Measurements from ENCODE around the gene SLC34A3.

SLC34A3 gene

GRCh38 chr9:137202966-137203365 is 27.7 kb upstream of the SLC34A3 start:
- Histone ChIP-seq H3K4me3 (replicated peaks; ENCODE audit: low read depth, low read length) (no peak overlapping the region), H3K36me3 (ENCODE audit: control insufficient read depth, insufficient read depth, low read length) (peaks cover 2% of the 10 kb centered on the region; the same call in 1 of the 2 replicates), H3K27me3 (replicated peaks; ENCODE audit: control insufficient read depth, insufficient read depth, low read length) (no peaks in the 10 kb centered on the region)
- TF ChIP-seq, protein P1, sequence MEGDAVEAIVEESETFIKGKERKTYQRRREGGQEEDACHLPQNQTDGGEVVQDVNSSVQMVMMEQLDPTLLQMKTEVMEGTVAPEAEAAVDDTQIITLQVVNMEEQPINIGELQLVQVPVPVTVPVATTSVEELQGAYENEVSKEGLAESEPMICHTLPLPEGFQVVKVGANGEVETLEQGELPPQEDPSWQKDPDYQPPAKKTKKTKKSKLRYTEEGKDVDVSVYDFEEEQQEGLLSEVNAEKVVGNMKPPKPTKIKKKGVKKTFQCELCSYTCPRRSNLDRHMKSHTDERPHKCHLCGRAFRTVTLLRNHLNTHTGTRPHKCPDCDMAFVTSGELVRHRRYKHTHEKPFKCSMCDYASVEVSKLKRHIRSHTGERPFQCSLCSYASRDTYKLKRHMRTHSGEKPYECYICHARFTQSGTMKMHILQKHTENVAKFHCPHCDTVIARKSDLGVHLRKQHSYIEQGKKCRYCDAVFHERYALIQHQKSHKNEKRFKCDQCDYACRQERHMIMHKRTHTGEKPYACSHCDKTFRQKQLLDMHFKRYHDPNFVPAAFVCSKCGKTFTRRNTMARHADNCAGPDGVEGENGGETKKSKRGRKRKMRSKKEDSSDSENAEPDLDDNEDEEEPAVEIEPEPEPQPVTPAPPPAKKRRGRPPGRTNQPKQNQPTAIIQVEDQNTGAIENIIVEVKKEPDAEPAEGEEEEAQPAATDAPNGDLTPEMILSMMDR (IDR thresholded peaks at IDR 0.05; ENCODE audit: insufficient read depth, low read length, poor library complexity, severe bottlenecking), result no peak
- DNase-seq (ENCODE audit: extremely low read depth, insufficient read length), result no peak

- Histone ChIP-seq H3K27me3 (replicated peaks; ENCODE audit: control insufficient read depth, insufficient read depth, low read length) (no peaks in the 10 kb centered on the region), H3K4me3 (replicated peaks; ENCODE audit: low read depth, low read length) (peak overlapping the region; percentile 91), H3K36me3 (ENCODE audit: control insufficient read depth, insufficient read depth, low read length) (peaks cover 7% of the 10 kb centered on the region)
- TF ChIP-seq, protein P1 (IDR thresholded peaks at IDR 0.05; ENCODE audit: insufficient read depth, low read length, poor library complexity, severe bottlenecking), result no peak
- no peak for DNase-seq (ENCODE audit: extremely low read depth, insufficient read length)
These were observed 26.0 kb upstream of the SLC34A3 start for GRCh38 chr9:137204731-137205125.

DNA sequence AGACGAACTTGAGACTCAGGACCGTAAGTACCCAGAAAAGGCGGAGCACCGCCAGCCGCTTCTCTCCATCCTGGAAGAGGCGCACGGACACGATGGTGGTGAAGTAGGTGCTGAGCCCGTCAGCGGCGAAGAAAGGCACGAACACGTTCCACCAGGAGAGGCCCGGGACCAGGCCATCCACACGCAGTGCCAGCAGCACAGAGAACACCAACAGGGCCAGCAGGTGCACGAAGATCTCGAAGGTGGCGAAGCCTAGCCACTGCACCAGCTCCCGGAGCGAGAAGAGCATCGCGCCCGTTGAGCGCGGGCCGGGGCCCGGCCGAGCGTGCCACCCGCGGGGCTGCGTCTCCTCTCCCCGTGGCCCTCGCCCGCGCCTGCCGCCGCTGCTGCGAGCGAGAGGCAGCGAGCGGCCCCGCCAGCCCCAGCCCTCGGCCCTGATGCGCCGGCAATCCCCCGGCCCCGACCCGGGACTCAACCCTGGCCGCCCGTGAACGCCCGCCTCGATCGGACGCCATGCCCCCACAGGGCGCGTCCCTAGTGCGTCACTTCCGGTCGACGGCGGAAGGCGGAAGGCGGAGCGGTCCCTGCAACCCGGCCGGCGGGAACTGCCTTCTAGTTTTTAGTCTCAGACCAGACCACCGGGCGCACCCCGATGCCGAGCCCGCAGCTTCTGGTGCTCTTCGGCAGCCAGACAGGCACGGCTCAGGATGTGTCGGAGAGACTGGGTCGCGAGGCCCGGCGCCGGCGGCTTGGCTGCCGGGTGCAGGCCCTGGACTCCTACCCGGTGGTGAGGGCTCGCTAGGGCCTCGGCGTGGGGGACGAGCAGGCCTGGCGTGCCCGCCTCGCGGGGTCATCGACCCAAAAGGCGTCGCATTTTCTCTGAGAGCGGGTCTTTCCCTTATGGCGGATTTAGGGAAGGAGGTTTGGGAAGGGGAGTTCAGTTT is 25.3 kb upstream of the SLC34A3 start, which contains the start of the genes NDOR1 and TMEM203:
TSS of gene NDOR1 (plus strand) at position 575 of the 944 bp plus-strand sequence. CDS start at position 653, 78 bp downstream.
TSS of gene TMEM203 (minus strand) at position 523 of the 944 bp plus-strand sequence. CDS start at position 289, 234 bp downstream.
- peaks cover 7% of the 10 kb centered on the region for H3K36me3 ChIP-seq (ENCODE audit: control insufficient read depth, insufficient read depth, low read length)
- peak within 1 kb of the TSS; percentile 91 for H3K4me3 ChIP-seq (replicated peaks; ENCODE audit: low read depth, low read length)

GRCh38 chr9:137206602-137207001 is 24.1 kb upstream of the SLC34A3 start:
- H3K36me3 ChIP-seq (ENCODE audit: control insufficient read depth, insufficient read depth, low read length), result peaks cover 7% of the 10 kb centered on the region
- TF ChIP-seq, protein P1 (IDR thresholded peaks at IDR 0.05; ENCODE audit: insufficient read depth, low read length, poor library complexity, severe bottlenecking), result no peak
- H3K4me3 ChIP-seq (replicated peaks; ENCODE audit: low read depth, low read length), result peak overlapping the region; percentile 91
- H3K27me3 ChIP-seq (replicated peaks; ENCODE audit: control insufficient read depth, insufficient read depth, low read length), result no peaks in the 10 kb centered on the region
- DNase-seq (ENCODE audit: extremely low read depth, insufficient read length), result no peak

More for the DNA sequence above, 25.3 kb upstream of the SLC34A3 start, which contains the start of the genes NDOR1 and TMEM203:
- H3K27me3 ChIP-seq (replicated peaks; ENCODE audit: control insufficient read depth, insufficient read depth, low read length), result no peaks in the 10 kb centered on the region
- peak; percentile 89 for DNase-seq (ENCODE audit: extremely low read depth, insufficient read length)
- TF ChIP-seq, protein P1 (IDR thresholded peaks at IDR 0.05; ENCODE audit: insufficient read depth, low read length, poor library complexity, severe bottlenecking), result no peak

GRCh38 chr9:137211532-137211931 is 19.2 kb upstream of the SLC34A3 start:
- Histone ChIP-seq H3K27me3 (replicated peaks; ENCODE audit: control insufficient read depth, insufficient read depth, low read length) (no peaks in the 10 kb centered on the region), H3K4me3 (replicated peaks; ENCODE audit: low read depth, low read length) (no peak overlapping the region), H3K36me3 (ENCODE audit: control insufficient read depth, insufficient read depth, low read length) (peaks cover 15% of the 10 kb centered on the region)
- TF ChIP-seq, protein P1 (IDR thresholded peaks at IDR 0.05; ENCODE audit: insufficient read depth, low read length, poor library complexity, severe bottlenecking), result no peak
- DNase-seq (ENCODE audit: extremely low read depth, insufficient read length), result no peak
